GM21723 (cell line): ENCODE measurements around the gene ATPAF1.

Source experiments
- ATAC-seq: cut with Tn5 transposase; IDR thresholded peaks from one replicate; pipeline ENCODE4 v1.9.1; 2021; ENCODE audit warnings: mild to moderate bottlenecking, moderate library complexity; ENCODE audit not compliant: unreplicated experiment

Gene ATPAF1

DNA sequence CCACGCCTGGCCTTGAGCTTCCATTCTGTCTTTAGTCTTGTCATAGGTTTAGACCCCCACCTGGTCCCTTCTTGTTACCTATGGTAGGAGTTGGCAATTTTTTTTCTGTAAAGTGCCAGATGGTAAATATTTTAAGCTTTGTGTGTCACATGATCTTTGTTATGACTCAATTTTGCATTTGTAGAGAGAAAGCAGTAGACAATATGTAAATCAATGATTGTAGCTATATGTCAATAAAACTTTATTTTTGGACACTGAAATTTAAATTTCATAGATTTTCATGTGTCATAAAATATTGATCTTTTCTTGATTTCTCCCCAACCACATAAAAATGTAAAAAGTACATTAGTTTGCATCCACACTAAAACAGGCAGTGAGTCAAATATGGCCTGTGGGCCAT lies 72.1 kb downstream of the ATPAF1 start:
- ATAC-seq, result no peak

DNA sequence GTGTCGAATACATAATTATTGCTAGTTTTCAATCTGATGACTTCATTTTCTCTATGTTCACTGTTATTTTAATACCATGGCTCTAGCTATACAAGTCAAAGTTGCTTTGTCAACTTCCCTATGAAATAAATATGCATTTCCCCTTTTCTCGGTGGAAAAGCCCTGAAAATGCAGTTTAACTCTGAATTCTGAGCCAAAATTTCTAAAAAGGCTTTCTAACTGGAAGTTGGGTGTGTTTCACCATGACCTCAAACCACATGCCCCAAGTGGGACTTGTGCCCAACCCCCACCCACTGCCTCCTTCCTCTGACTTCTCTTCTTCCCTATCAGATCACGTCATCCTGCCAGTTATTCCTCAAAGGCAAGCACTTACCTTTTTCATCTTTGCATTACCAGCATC lies 73.0 kb downstream of the ATPAF1 start:
- no peak for ATAC-seq

DNA sequence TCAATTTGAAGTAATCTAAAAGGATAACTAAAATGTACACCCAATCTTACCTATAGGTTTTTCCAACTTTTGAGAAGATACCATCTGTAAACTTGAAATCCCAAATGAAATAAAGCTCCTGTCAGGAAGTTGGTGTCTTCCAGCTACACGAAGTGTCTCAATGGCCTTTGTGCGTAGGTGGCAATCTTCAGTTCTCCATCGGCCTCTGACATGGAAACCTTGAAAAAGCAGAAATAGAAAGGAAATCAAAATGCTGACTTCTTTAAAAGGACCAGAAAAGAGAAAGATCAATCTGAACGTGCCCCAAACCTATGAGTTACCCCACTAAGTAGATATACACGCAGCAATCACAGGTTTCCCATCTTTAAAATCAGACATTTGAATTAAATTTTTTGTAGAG lies 74.1 kb downstream of the ATPAF1 start:
- ATAC-seq, result no peak

DNA sequence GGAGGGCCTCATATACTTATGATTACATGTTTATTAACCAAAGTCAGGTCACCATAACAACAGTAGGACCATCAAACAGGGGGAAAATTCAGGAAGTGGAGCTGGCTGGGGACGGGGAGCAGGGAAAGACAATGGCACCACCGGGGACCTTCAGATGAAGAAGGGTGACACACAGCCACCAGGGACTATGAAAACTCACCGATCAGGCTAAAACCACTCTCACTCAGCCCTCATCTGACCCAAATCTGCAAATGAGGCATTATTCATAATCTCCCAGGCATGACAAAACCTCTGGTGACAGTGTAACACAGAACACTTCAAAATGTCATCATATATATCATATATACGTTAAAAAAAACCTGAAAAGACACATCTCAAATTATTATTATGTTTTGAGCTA lies 75.3 kb downstream of the ATPAF1 start:
- no peak for ATAC-seq

DNA sequence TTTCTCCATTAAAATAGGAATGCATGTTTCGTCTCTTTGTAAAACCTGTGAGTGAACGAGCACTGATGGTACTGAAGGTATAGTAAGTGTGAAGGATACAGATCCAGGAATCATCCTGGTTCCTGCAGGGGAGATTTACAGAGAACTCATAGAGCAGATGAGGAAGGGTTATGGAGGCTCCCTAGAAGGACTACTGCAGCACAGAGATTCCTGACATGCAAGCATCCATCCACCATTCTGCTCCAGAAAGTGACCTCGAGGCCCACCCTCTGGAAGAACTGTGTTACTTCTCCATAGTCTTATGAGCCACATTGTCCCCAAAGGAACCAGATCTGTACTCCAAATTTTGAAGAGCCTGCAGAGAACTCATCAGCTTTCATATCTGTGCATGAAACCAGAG lies 78.6 kb downstream of the ATPAF1 start:
- no peak for ATAC-seq

DNA sequence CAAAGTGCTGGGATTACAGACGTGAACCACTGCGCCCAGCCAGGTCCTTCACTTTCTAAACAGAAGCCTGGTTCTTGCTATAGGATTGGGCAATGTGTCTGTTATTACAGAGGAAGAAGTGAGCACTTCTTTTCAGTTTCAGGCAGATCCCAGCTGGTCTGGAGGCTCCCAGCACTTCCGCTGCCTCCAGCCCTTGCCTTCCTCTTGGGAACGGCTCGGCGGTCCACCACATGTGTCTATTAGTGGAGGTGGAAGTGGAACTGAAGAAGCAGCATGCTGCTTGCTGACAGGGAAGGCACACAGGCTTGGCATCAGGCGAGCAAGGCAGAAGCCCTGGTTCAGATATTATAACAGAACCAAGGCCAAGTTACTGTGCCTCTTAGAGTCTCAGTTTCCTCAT lies 81.1 kb downstream of the ATPAF1 start:
- no peak for ATAC-seq

DNA sequence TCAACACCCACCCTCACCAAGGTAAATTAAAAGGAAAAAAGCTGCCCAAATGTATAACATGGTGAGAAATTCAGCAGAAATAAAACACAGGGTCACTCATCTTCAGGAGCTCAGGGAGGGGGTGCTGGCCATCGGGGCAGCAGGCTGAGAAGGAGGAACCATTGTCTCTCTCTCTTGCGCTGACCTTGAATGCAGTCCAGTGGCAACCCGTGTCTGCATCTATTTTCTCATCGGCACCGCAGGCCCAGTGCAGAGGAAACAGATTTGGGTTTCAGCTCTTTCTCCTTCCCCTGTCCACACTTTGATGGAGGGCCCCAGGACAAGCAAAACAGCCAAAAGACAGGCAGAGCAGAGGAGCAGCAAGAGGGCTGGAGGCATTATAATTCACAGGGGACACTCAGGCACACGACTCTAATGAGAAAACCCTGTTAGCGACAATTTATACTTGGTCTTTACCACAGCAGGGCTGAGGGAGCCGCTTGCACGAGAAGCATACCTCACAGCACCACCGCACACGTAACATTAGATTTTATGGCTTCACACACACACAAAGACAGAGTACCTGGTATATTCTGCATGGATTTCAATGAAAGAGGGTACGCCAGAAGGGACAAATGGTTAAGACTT lies 82.7 kb downstream of the ATPAF1 start:
- ATAC-seq, result no peak

DNA sequence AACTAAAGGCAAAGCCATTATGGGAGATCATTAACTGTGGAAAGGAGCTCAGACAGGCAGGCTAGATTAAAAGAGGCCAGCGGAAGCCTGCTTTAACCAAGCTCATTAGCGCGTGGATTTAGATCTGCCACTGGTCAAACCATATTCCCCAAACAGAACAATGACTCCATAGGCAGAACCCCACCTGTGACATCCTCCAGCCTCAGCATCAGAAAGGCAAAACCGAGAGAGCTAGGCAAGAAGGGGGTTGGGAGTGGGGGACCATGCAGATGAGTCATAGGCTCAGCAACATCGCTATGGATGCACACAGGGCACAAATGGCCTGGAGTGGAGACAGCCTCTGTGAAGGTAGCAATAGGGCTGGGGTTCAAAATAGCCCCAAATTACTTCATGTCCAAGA lies 84.7 kb downstream of the ATPAF1 start:
- no peak for ATAC-seq

DNA sequence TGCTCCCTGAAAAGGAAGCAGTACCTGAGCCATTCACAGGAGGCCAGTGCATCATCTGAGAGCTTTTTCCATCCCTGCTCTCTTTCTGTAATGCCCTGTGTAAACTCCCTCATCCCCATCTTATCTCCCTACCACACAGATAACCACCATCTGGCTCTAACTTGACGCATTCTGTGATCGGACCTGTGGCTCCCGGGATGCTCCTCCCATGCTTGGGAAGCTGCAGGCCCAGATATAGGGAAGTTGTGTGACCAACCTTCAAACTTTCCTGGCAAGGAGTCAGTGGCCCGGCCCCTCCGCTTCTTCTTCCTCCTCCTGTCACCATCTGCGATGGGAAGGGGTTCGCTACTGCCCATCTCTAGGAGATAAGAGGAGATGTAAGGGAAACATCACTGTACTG lies 85.2 kb downstream of the ATPAF1 start:
- no peak for ATAC-seq
